ENCODE results near the gene APPBP2.
"Not testable (repeated sequence)": the region's sequence is repeated elsewhere in the genome, so short reads cannot be mapped to it uniquely, and the experiment has no call there.

DNA sequence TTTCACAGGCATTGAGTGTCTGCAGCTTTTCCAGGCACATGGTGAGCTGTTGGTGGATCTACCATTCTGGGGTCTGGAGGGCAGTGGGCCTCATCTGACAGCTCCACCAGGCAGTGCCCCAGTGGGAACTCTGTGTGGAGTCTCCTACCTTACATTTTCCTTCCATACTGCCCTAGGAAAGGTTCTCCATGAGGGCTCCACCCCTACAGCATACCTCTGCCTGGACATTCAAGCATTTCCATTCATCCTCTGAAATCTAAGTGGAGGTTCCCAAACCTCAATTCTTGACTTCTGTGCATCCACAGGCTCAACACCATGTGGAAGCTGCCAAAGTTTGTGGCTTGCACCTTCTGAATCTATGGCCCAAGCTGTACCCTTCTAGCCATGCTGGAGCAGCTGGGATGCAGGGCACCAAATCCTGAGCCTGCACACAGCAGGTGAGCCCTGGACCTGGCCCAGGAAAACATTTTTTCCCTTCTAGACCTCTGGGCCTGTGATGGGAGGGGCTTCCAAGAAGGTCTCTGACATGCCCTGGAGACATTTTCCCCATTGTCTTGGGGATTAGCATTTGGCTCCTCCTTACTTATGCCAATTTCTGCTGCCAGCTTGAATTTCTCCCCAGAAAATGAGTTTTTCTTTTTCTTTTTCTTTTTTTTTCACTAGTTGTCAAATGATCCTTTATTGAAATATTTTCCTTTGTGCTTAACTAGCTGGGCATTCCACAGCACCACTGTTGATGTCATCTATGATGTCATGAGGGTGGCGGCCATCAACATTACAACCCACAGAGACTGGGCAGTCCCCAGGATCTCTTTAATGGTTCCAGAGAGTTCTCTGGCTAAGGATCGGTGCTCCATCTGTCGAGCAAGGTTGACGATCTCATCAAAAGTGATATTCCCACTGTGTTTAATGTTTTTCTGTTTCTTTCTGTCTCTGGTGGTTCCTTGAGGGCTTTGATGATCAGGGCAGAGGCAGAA lies 92.7 kb downstream of the APPBP2 start:
- not testable (repeated sequence) for TF ChIP-seq EZH2 (IDR thresholded peaks at IDR 0.05; ENCODE audit: borderline replicate concordance, low read length); CTCF (conservative IDR thresholded peaks at IDR 0.05 in 1 of 2, IDR thresholded peaks at IDR 0.05 in 1 of 2; ENCODE audit: extremely low read depth in 1 of 2, insufficient read depth in 1 of 2, low read depth in 1 of 2, low read length in 2 of 2)

All from mammary epithelial cell (primary cell).